Fibroblast of lung (primary cell): ENCODE data around the gene SMTNL1. TPM values are rescaled to one million over a fixed set of nuclear protein-coding genes. Genes with fewer than 3 reads are reported as not detected.

ENCODE experiments used
- DNase-seq, 2 donors: peaks; one replicate each; pipeline versions ENCODE4 v3.0.0 to v3.0.0-alpha.2; 2010; ENCODE audit warnings: low read depth in 2 of 2
- H2AFZ ChIP-seq: 2 replicates; pipeline ENCODE4 v1.5.1; 2012; ENCODE audit warnings: low read length, control low read depth, inconsistent platforms
- H3K27ac ChIP-seq: 2 replicates; pipeline ENCODE4 v1.5.1; 2011; ENCODE audit warnings: low read length, control low read depth; ENCODE audit not compliant: insufficient read depth
- H3K27me3 ChIP-seq: 2 replicates; pipeline ENCODE4 v1.5.1; 2011; ENCODE audit warnings: mild to moderate bottlenecking, low read length; ENCODE audit not compliant: control insufficient read depth, insufficient read depth
- H3K36me3 ChIP-seq: 2 replicates; pipeline ENCODE4 v1.5.1; 2011; ENCODE audit warnings: low read length; ENCODE audit not compliant: control insufficient read depth, insufficient read depth
- H3K4me1 ChIP-seq: 2 replicates; pipeline ENCODE4 v1.5.1; 2011; ENCODE audit warnings: low read length; ENCODE audit not compliant: control insufficient read depth, insufficient read depth; ENCODE audit errors: extremely low read depth
- H3K4me2 ChIP-seq: 2 replicates; pipeline ENCODE4 v1.5.1; 2011; ENCODE audit warnings: low read length, control low read depth; ENCODE audit not compliant: insufficient read depth; ENCODE audit errors: extremely low read depth
- H3K4me3 ChIP-seq, 4 experiments: fragments of 200-600 bp in 1 of 4; sonication (generic) in 1 of 4; replicated peaks in 1 of 4; 2 replicates each; pipeline ENCODE4 v1.5.1; 2011 to 2016; ENCODE audit warnings: low read length in 4 of 4, low read depth in 3 of 4, mild to moderate bottlenecking in 3 of 4, control low read depth in 2 of 4, inconsistent platforms in 1 of 4, mixed read lengths in 1 of 4; ENCODE audit not compliant: insufficient read depth in 1 of 4; ENCODE audit errors: control extremely low read depth in 1 of 4
- H3K79me2 ChIP-seq: 2 replicates; pipeline ENCODE4 v1.5.1; 2012; ENCODE audit warnings: mild to moderate bottlenecking, low read length, inconsistent platforms; ENCODE audit not compliant: control insufficient read depth, insufficient read depth
- H3K9ac ChIP-seq: 2 replicates; pipeline ENCODE4 v1.5.1; 2011; ENCODE audit warnings: mild to moderate bottlenecking, low read length, control low read depth; ENCODE audit not compliant: insufficient read depth
- H3K9me3 ChIP-seq: 2 replicates; pipeline ENCODE4 v1.5.1; 2012; ENCODE audit warnings: low read depth, low read length; ENCODE audit not compliant: control insufficient read depth, insufficient read depth
- H4K20me1 ChIP-seq: 2 replicates; pipeline ENCODE4 v1.5.1; 2011; ENCODE audit warnings: low read length; ENCODE audit not compliant: control insufficient read depth, insufficient read depth; ENCODE audit errors: extremely low read depth
- CTCF ChIP-seq, 2 donors: IDR thresholded peaks in 1 of 2; conservative IDR thresholded peaks in 1 of 2; 1 replicate in 1 of 2; 2 replicates in 1 of 2; pipeline ENCODE4 v1.5.1; 2011 to 2012; ENCODE audit warnings: low read length in 2 of 2, control low read depth in 1 of 2, inconsistent platforms in 1 of 2, low read depth in 1 of 2, mild to moderate bottlenecking in 1 of 2
- EZH2 ChIP-seq: IDR thresholded peaks from 2 replicates; pipeline ENCODE4 v1.5.1; 2012; ENCODE audit warnings: low read length, control low read depth, mild to moderate bottlenecking; ENCODE audit errors: missing control alignments
- polyA plus RNA-seq, 2 donors: library from polyadenylated mRNA; depleted of rRNA in 1 of 2; stranded (reverse) in 1 of 2; unstranded in 1 of 2; fragments of >200 nt; gene quantifications; 2 replicates each; pipeline ENCODE4 v1.2.1, GENCODE V29; 2011 to 2012; ENCODE audit warnings: missing spikeins in 1 of 2
- total RNA-seq: library from RNA; depleted of rRNA; stranded (reverse); fragments of >200 nt; gene quantifications from 2 replicates; pipeline ENCODE4 v1.2.1, GENCODE V29; 2014

Gene SMTNL1
- total and polyA plus RNA-seq, 2 donors (not counting 1 experiment from before 2014, with no cell fraction given) = not detected

GRCh38 chr11:57491371-57492061 is 45.9 kb upstream of the SMTNL1 start:
- Histone ChIP-seq H2AFZ (no peak overlapping the region), H3K4me3 (no peak overlapping the region), H3K4me2 (no peak overlapping the region), H3K79me2 (no peaks in the 10 kb centered on the region), H3K4me1 (no peaks in the 10 kb centered on the region), H4K20me1 (no peaks in the 10 kb centered on the region), H3K9ac (no peak overlapping the region), H3K36me3 (no peaks in the 10 kb centered on the region), H3K9me3 (no peaks in the 10 kb centered on the region), H3K27me3 (no peaks in the 10 kb centered on the region), H3K27ac (no peak overlapping the region)
- TF ChIP-seq CTCF (conservative IDR thresholded peaks at IDR 0.05 in 1 of 2, IDR thresholded peaks at IDR 0.05 in 1 of 2; ENCODE audit: low read depth in 1 of 2, low read length in 2 of 2) (peak; percentile 58 to 72), EZH2 (no peak)
- peak in 1 of 2 donors; percentile 34 for DNase-seq

- DNase-seq = no peak
- Histone ChIP-seq H3K79me2 (no peaks in the 10 kb centered on the region), H3K9me3 (no peaks in the 10 kb centered on the region), H3K4me3 (no peak overlapping the region), H3K27ac (no peak overlapping the region), H3K27me3 (no peaks in the 10 kb centered on the region), H3K9ac (no peak overlapping the region), H3K4me1 (no peaks in the 10 kb centered on the region), H2AFZ (no peak overlapping the region), H4K20me1 (no peaks in the 10 kb centered on the region), H3K36me3 (peaks cover 2% of the 10 kb centered on the region), H3K4me2 (no peak overlapping the region)
- TF ChIP-seq CTCF (conservative IDR thresholded peaks at IDR 0.05 in 1 of 2, IDR thresholded peaks at IDR 0.05 in 1 of 2; ENCODE audit: low read depth in 1 of 2, low read length in 2 of 2) (peak; percentile 87 to 88), EZH2 (no peak)
Measured at GRCh38 chr11:57493507-57494503, 43.6 kb upstream of the SMTNL1 start.
